MM.1S (cell line): ENCODE results near the gene LILRB4.

Experiments
- EZH2 ChIP-seq: fragments of 300-600 bp; sonication (generic); optimal IDR thresholded peaks from 2 replicates; pipeline ENCODE3; 2017; ENCODE audit warnings: low read depth, mild to moderate bottlenecking, antibody characterized with exemption, low read length, mixed read lengths
- EZH2phosphoT487 ChIP-seq: fragments of 300-600 bp; sonication (generic); IDR thresholded peaks from 2 replicates; pipeline ENCODE4 v1.6.1; 2018; ENCODE audit warnings: antibody characterized with exemption, low read length
- TF ChIP-seq, protein P1 (sequence below): fragments of 300-600 bp; sonication (generic); IDR thresholded peaks from 2 replicates; pipeline ENCODE4 v1.5.1; 2016; ENCODE audit warnings: antibody characterized with exemption, low read length, mixed read lengths

GRCh38 chr19:54674021-54674617 lies 11.3 kb downstream of the LILRB4 start:
- TF ChIP-seq, protein P1, sequence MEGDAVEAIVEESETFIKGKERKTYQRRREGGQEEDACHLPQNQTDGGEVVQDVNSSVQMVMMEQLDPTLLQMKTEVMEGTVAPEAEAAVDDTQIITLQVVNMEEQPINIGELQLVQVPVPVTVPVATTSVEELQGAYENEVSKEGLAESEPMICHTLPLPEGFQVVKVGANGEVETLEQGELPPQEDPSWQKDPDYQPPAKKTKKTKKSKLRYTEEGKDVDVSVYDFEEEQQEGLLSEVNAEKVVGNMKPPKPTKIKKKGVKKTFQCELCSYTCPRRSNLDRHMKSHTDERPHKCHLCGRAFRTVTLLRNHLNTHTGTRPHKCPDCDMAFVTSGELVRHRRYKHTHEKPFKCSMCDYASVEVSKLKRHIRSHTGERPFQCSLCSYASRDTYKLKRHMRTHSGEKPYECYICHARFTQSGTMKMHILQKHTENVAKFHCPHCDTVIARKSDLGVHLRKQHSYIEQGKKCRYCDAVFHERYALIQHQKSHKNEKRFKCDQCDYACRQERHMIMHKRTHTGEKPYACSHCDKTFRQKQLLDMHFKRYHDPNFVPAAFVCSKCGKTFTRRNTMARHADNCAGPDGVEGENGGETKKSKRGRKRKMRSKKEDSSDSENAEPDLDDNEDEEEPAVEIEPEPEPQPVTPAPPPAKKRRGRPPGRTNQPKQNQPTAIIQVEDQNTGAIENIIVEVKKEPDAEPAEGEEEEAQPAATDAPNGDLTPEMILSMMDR: peak; percentile 75
- TF ChIP-seq EZH2: no peak
- TF ChIP-seq EZH2phosphoT487: no peak
